Measurements from ENCODE around the gene KRTAP4-1. TPM values are rescaled to one million over a fixed set of nuclear protein-coding genes. Genes with fewer than 3 reads are reported as not detected.

Gene KRTAP4-1
- total RNA-seq, 1 donor, result not detected

- H3K4me2 ChIP-seq (ENCODE audit: insufficient read depth, low read length), result no peak overlapping the region
- H3K4me3 ChIP-seq (ENCODE audit: insufficient read depth, low read length), result no peak overlapping the region
- no peak overlapping the region for H2AFZ ChIP-seq (ENCODE audit: low read length)
- H3K9me3 ChIP-seq (ENCODE audit: low read depth, low read length), result no peaks in the 10 kb centered on the region
- no peak overlapping the region for H3K27ac ChIP-seq (ENCODE audit: low read depth, low read length)
- no peak for DNase-seq (ENCODE audit: insufficient read length, low spot score, missing footprints)
- H3K27me3 ChIP-seq (ENCODE audit: insufficient read depth, low read length), result no peaks in the 10 kb centered on the region
- no peak for TF ChIP-seq CTCF (IDR thresholded peaks at IDR 0.05; ENCODE audit: extremely low read depth, low read depth, low read length)
- H3K36me3 ChIP-seq (ENCODE audit: insufficient read depth, low read length), result no peaks in the 10 kb centered on the region
- H4K20me1 ChIP-seq (ENCODE audit: insufficient read depth, low read length), result no peaks in the 10 kb centered on the region
- no peaks in the 10 kb centered on the region for H3K79me2 ChIP-seq (ENCODE audit: insufficient read depth, low read length)
- no peaks in the 10 kb centered on the region for H3K4me1 ChIP-seq (ENCODE audit: insufficient read depth, low read length)
These were observed 2.2 kb upstream of the KRTAP4-1 start for GRCh38 chr17:41186872-41187271.

- no peaks in the 10 kb centered on the region for H4K20me1 ChIP-seq (ENCODE audit: insufficient read depth, low read length)
- H3K27me3 ChIP-seq (ENCODE audit: insufficient read depth, low read length), result no peaks in the 10 kb centered on the region
- no peak overlapping the region for H2AFZ ChIP-seq (ENCODE audit: low read length)
- H3K4me1 ChIP-seq (ENCODE audit: insufficient read depth, low read length), result no peaks in the 10 kb centered on the region
- no peak for TF ChIP-seq CTCF (IDR thresholded peaks at IDR 0.05; ENCODE audit: extremely low read depth, low read depth, low read length)
- H3K4me3 ChIP-seq (ENCODE audit: insufficient read depth, low read length), result no peak overlapping the region
- H3K4me2 ChIP-seq (ENCODE audit: insufficient read depth, low read length), result no peak overlapping the region
- no peak overlapping the region for H3K27ac ChIP-seq (ENCODE audit: low read depth, low read length)
- H3K9me3 ChIP-seq (ENCODE audit: low read depth, low read length), result no peaks in the 10 kb centered on the region
- H3K79me2 ChIP-seq (ENCODE audit: insufficient read depth, low read length), result no peaks in the 10 kb centered on the region
- no peaks in the 10 kb centered on the region for H3K36me3 ChIP-seq (ENCODE audit: insufficient read depth, low read length)
- no peak for DNase-seq (ENCODE audit: insufficient read length, low spot score, missing footprints)
These were observed 290 bp upstream of the KRTAP4-1 start for GRCh38 chr17:41185001-41185400.

GRCh38 chr17:41178843-41179616, 5.7 kb downstream of the KRTAP4-1 start:
- no peaks in the 10 kb centered on the region for H3K9me3 ChIP-seq (ENCODE audit: low read depth, low read length)
- H2AFZ ChIP-seq (ENCODE audit: low read length), result peak overlapping the region; percentile 33
- H3K4me3 ChIP-seq (ENCODE audit: insufficient read depth, low read length), result no peak overlapping the region
- peak overlapping the region; percentile 90 for H3K27ac ChIP-seq (ENCODE audit: low read depth, low read length)
- DNase-seq (ENCODE audit: insufficient read length, low spot score, missing footprints), result peak; percentile 79
- H3K79me2 ChIP-seq (ENCODE audit: insufficient read depth, low read length), result no peaks in the 10 kb centered on the region
- no peaks in the 10 kb centered on the region for H3K27me3 ChIP-seq (ENCODE audit: insufficient read depth, low read length)
- H4K20me1 ChIP-seq (ENCODE audit: insufficient read depth, low read length), result no peaks in the 10 kb centered on the region
- H3K4me2 ChIP-seq (ENCODE audit: insufficient read depth, low read length), result peak overlapping the region; percentile 14
- no peak for TF ChIP-seq CTCF (IDR thresholded peaks at IDR 0.05; ENCODE audit: extremely low read depth, low read depth, low read length)
- H3K4me1 ChIP-seq (ENCODE audit: insufficient read depth, low read length), result peaks cover 18% of the 10 kb centered on the region
- no peaks in the 10 kb centered on the region for H3K36me3 ChIP-seq (ENCODE audit: insufficient read depth, low read length)

GRCh38 chr17:41178341-41178740, 6.4 kb downstream of the KRTAP4-1 start:
- Histone ChIP-seq H3K4me3 (ENCODE audit: insufficient read depth, low read length) (no peak overlapping the region), H4K20me1 (ENCODE audit: insufficient read depth, low read length) (no peaks in the 10 kb centered on the region), H3K27me3 (ENCODE audit: insufficient read depth, low read length) (no peaks in the 10 kb centered on the region), H3K27ac (ENCODE audit: low read depth, low read length) (peak overlapping the region; percentile 90), H2AFZ (ENCODE audit: low read length) (peak overlapping the region; percentile 33), H3K9me3 (ENCODE audit: low read depth, low read length) (no peaks in the 10 kb centered on the region), H3K4me2 (ENCODE audit: insufficient read depth, low read length) (peak overlapping the region; percentile 14), H3K4me1 (ENCODE audit: insufficient read depth, low read length) (peaks cover 18% of the 10 kb centered on the region), H3K79me2 (ENCODE audit: insufficient read depth, low read length) (no peaks in the 10 kb centered on the region), H3K36me3 (ENCODE audit: insufficient read depth, low read length) (no peaks in the 10 kb centered on the region)
- peak; percentile 95 for DNase-seq (ENCODE audit: insufficient read length, low spot score, missing footprints)
- no peak for TF ChIP-seq CTCF (IDR thresholded peaks at IDR 0.05; ENCODE audit: extremely low read depth, low read depth, low read length)
